ENCODE results near the gene SYVN1.

GRCh38 chr11:65166893-65167292 lies 32.6 kb upstream of the SYVN1 start:
- TF ChIP-seq MAX (IDR thresholded peaks at IDR 0.05; ENCODE audit: insufficient read depth, insufficient read length) (no peak), EZH2 (IDR thresholded peaks at IDR 0.05; ENCODE audit: borderline replicate concordance, low read depth, low read length, severe bottlenecking) (no peak), CTCF (IDR thresholded peaks at IDR 0.05; ENCODE audit: extremely low read depth in 1 of 2, insufficient read depth in 1 of 2, low read depth in 1 of 2, low read length in 2 of 2) (no peak)

All from endothelial cell of umbilical vein (primary cell).